ENCODE data around the gene DCDC2.

DCDC2 gene

DNA sequence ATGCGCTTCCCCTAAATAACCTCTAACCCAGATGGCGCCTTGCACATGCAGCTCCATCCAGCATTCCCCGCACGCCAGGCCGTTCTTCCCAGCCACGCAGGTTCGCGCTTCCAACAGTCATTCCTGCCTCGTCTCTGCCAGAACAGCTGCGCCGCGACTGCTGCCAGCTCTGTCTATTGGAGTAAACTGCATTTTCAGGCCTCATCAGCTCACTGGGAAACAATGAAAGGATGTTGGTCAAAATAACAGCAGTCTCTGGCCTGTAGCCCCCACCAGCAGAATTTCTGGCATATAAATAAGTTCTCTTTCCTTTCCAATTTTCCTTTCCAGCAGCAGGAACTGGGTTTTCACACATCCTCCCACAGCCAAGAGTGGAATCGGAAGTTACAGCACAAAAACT is 217.3 kb downstream of the DCDC2 start:
- no peak for DNase-seq (ENCODE audit: low read depth)
- H3K4me3 ChIP-seq (ENCODE audit: control insufficient read depth, low read depth, low read length): no peak overlapping the region
- no peak for TF ChIP-seq CTCF (conservative IDR thresholded peaks at IDR 0.05; ENCODE audit: control insufficient read depth, insufficient read depth, low read depth, low read length)

DNA sequence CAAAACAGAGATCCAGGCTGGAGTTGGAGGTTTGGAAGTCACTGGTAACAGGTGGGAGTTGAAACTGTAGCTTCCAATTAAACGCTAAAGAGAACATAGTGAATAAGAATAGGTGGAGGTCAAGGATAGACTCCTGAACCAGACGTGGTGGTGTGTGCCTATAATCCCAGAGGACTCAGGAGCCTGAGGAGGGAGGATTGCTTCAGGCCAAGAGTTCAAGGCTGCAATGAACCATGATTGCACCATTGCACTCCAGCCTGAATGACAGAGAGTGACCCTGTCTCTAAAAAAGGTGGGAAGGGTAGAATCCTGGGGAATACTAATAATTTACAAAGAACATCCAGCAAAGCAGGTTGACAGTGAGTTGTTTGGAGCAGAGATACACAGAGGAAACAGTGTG is 218.2 kb downstream of the DCDC2 start:
- TF ChIP-seq CTCF (conservative IDR thresholded peaks at IDR 0.05; ENCODE audit: control insufficient read depth, insufficient read depth, low read depth, low read length): no peak

DNA sequence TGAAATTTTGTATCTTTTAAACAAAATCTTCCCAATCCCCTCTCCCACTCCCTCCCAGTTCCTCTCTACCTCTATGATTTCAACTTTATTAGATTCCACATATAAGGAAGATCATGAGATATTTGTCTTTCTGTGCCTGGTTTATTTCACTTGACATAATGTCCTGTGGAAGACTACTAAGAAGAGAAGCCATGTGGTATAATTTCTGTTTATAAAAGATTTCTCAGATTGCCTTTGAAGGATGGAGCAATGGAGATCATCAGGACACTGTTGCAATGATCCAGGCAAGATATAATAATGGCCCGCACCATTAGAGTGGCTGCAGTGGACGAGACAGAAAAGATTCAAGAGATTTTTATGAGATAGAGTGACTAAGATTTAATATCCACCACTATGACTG is 218.8 kb downstream of the DCDC2 start:
- no peak overlapping the region for H3K4me3 ChIP-seq (ENCODE audit: control insufficient read depth, low read depth, low read length)
- DNase-seq (ENCODE audit: low read depth): no peak
- TF ChIP-seq CTCF (conservative IDR thresholded peaks at IDR 0.05; ENCODE audit: control insufficient read depth, insufficient read depth, low read depth, low read length): no peak

More for the DNA sequence above, 218.2 kb downstream of the DCDC2 start:
- no peak overlapping the region for H3K4me3 ChIP-seq (ENCODE audit: control insufficient read depth, low read depth, low read length)
- no peak for DNase-seq (ENCODE audit: low read depth)

DNA sequence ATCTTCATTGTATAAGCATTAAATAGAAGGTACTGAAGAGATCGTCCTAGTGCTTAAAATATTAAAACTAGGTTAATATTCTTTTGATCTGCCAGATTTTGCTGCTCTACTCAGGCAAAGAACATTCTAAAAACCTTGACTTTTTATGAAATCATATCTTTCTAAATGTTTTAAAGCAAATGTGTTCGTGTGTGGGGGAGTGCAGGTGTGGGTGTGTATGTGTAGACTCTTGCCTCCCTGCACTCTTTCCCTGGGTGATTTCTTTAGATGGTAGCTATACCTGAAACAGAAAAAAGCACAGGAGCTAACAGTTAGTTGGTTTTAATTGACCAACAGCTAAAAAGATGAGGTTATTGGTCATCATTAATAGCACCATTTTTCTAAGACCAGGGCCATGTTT is 226.1 kb downstream of the DCDC2 start:
- no peak overlapping the region for H3K4me3 ChIP-seq (ENCODE audit: control insufficient read depth, low read depth, low read length)
- no peak for TF ChIP-seq CTCF (conservative IDR thresholded peaks at IDR 0.05; ENCODE audit: control insufficient read depth, insufficient read depth, low read depth, low read length)
- DNase-seq (ENCODE audit: low read depth): no peak

- no peak overlapping the region for H3K4me3 ChIP-seq (ENCODE audit: control insufficient read depth, low read depth, low read length)
- DNase-seq (ENCODE audit: low read depth): no peak
- TF ChIP-seq CTCF (conservative IDR thresholded peaks at IDR 0.05; ENCODE audit: control insufficient read depth, insufficient read depth, low read depth, low read length): no peak
Observed at GRCh38 chr6:24127316-24127715, 230.5 kb downstream of the DCDC2 start.

DNA sequence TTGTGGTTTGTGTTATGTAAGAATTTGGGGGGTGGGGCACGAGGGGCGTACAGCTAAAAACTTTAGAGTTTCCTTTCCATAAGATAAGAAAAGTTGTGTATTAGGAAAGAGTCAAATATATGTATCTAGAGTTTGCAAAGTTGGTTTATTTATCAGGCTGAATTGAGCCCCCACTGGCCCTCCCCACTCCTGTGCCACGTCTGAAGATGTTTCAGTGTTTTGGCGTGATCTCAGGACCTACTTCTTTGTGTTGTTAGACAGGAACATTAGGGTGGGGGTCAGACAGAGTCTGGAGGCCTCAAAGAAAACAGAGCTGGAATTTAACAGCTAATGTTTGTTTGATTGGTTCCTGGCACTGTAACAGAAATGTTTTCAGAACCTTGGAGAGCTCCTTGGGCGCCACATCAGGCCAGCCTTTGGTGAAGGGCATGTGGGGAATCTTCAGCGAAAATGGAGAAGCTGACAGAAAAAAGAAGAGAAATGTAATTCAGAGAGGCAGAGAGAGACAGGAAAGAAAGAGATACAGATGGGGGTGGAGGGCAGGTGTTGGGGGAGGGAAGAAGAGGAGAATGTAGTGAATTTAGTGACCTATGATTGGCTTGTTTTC is 231.2 kb downstream of the DCDC2 start:
- DNase-seq (ENCODE audit: low read depth): peak; percentile 55
- no peak overlapping the region for H3K4me3 ChIP-seq (ENCODE audit: control insufficient read depth, low read depth, low read length)
- TF ChIP-seq CTCF (conservative IDR thresholded peaks at IDR 0.05; ENCODE audit: control insufficient read depth, insufficient read depth, low read depth, low read length): no peak

DNA sequence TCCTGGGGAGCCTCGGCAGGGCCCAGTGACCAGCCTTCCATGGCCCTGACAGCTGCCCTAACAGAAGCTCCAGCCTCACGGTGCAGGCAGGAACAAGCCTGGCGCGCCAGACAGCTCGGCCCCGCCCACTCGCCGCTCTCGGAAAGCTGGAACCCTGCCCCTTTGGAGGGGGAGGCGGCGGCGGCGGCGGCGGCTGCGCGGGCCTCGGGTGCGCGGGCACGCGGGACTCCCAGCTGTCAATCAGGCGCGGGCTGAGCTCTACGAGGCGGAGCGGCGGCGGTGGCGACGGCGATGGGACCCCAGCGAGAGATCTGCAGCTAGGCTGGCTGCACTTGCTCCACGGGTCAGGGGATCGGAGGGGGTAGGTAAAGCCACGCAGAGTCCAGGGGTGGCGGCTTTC is 231.9 kb downstream of the DCDC2 start, which contains the start of gene NRSN1:
Gene NRSN1, plus strand, starts transcription at position 236 of the 400 bp plus-strand sequence. CDS start 8,113 bp downstream, outside the sequence.
- no peak within 1 kb of the TSS for H3K4me3 ChIP-seq (ENCODE audit: control insufficient read depth, low read depth, low read length)
- no peak for DNase-seq (ENCODE audit: low read depth)
- no peak for TF ChIP-seq CTCF (conservative IDR thresholded peaks at IDR 0.05; ENCODE audit: control insufficient read depth, insufficient read depth, low read depth, low read length)
